GM23338 (cell line): ENCODE measurements around the gene OR52E1.

Experiments used
- EZH2 ChIP-seq: fragments of 200-600 bp; sonication (generic); IDR thresholded peaks from one replicate; pipeline ENCODE4 v1.8.0; 2017; ENCODE audit warnings: antibody characterized with exemption, mild to moderate bottlenecking, low read depth; ENCODE audit not compliant: unreplicated experiment
- POLR2AphosphoS5 ChIP-seq: IDR thresholded peaks from 2 replicates; pipeline ENCODE4 v1.6.1; 2016; ENCODE audit warnings: antibody characterized with exemption, low read depth
- TF ChIP-seq, protein P1 (sequence below), 2 experiments: fragments of 200-600 bp in 1 of 2; sonication (generic) in 1 of 2; conservative IDR thresholded peaks; 2 replicates each; pipeline versions ENCODE4 v1.5.1 to v1.6.1; 2016 to 2017; ENCODE audit warnings: antibody characterized with exemption in 2 of 2, low read depth in 2 of 2, mild to moderate bottlenecking in 2 of 2, moderate library complexity in 1 of 2
- TF ChIP-seq, protein P2 (sequence below): IDR thresholded peaks from one replicate; pipeline ENCODE4 v1.6.1; 2018; ENCODE audit warnings: antibody characterized with exemption; ENCODE audit not compliant: unreplicated experiment
- TF ChIP-seq, protein P3 (sequence below): IDR thresholded peaks from 2 replicates; pipeline ENCODE4 v1.6.1; 2016; ENCODE audit warnings: antibody characterized with exemption

DNA sequence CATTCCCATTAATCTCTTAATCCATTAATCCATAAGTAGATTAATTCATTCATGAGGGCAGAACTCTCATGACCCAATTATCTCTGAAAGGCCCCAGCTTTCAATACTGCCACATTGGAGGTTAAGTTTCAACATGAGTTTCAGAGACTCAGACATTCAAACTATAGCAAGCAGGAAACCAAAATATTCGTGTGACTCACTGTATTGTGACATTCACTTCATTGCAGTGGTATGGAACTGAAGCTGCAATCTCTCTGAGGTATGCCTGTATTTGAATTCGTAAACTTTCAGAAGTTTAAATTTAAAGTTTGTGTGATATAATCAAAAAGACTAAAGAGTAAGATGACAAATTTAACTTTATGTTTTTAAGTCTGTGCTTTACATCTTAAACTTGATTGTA is 26.0 kb upstream of the OR52E1 start:
- TF ChIP-seq POLR2AphosphoS5: no peak
- TF ChIP-seq, protein P1, sequence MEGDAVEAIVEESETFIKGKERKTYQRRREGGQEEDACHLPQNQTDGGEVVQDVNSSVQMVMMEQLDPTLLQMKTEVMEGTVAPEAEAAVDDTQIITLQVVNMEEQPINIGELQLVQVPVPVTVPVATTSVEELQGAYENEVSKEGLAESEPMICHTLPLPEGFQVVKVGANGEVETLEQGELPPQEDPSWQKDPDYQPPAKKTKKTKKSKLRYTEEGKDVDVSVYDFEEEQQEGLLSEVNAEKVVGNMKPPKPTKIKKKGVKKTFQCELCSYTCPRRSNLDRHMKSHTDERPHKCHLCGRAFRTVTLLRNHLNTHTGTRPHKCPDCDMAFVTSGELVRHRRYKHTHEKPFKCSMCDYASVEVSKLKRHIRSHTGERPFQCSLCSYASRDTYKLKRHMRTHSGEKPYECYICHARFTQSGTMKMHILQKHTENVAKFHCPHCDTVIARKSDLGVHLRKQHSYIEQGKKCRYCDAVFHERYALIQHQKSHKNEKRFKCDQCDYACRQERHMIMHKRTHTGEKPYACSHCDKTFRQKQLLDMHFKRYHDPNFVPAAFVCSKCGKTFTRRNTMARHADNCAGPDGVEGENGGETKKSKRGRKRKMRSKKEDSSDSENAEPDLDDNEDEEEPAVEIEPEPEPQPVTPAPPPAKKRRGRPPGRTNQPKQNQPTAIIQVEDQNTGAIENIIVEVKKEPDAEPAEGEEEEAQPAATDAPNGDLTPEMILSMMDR (conservative IDR thresholded peaks at IDR 0.05; ENCODE audit: low read depth in 2 of 2): no peak
- TF ChIP-seq EZH2: no peak
- TF ChIP-seq, protein P2, sequence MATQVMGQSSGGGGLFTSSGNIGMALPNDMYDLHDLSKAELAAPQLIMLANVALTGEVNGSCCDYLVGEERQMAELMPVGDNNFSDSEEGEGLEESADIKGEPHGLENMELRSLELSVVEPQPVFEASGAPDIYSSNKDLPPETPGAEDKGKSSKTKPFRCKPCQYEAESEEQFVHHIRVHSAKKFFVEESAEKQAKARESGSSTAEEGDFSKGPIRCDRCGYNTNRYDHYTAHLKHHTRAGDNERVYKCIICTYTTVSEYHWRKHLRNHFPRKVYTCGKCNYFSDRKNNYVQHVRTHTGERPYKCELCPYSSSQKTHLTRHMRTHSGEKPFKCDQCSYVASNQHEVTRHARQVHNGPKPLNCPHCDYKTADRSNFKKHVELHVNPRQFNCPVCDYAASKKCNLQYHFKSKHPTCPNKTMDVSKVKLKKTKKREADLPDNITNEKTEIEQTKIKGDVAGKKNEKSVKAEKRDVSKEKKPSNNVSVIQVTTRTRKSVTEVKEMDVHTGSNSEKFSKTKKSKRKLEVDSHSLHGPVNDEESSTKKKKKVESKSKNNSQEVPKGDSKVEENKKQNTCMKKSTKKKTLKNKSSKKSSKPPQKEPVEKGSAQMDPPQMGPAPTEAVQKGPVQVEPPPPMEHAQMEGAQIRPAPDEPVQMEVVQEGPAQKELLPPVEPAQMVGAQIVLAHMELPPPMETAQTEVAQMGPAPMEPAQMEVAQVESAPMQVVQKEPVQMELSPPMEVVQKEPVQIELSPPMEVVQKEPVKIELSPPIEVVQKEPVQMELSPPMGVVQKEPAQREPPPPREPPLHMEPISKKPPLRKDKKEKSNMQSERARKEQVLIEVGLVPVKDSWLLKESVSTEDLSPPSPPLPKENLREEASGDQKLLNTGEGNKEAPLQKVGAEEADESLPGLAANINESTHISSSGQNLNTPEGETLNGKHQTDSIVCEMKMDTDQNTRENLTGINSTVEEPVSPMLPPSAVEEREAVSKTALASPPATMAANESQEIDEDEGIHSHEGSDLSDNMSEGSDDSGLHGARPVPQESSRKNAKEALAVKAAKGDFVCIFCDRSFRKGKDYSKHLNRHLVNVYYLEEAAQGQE: no peak
- TF ChIP-seq, protein P3, sequence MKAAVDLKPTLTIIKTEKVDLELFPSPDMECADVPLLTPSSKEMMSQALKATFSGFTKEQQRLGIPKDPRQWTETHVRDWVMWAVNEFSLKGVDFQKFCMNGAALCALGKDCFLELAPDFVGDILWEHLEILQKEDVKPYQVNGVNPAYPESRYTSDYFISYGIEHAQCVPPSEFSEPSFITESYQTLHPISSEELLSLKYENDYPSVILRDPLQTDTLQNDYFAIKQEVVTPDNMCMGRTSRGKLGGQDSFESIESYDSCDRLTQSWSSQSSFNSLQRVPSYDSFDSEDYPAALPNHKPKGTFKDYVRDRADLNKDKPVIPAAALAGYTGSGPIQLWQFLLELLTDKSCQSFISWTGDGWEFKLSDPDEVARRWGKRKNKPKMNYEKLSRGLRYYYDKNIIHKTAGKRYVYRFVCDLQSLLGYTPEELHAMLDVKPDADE: no peak
